Stimulated activated CD8-positive, alpha-beta memory T cell treated with anti-CD3 and anti-CD28 coated beads, Interleukin-4, amount 100 ng/mL, for 4 hours (primary cell): ENCODE data around the gene DCAF8.
A peak's percentile ranks its signal among the peaks of the same experiment; 100 is the strongest.

Experiments
- DNase-seq, 2 donors: peaks; one replicate each; pipeline ENCODE4 v3.0.0-alpha.2; 2020; ENCODE audit warnings: low read depth in 2 of 2, low spot score in 1 of 2

The DCAF8 gene

GRCh38 chr1:160264795-160265307 lies 2.5 kb upstream of the DCAF8 start:
- no peak for DNase-seq

- DNase-seq: peak; percentile 33 to 54
These were observed 825 bp downstream of the DCAF8 start for GRCh38 chr1:160261556-160261892.

- no peak for DNase-seq
These were observed 1.7 kb downstream of the DCAF8 start for GRCh38 chr1:160260406-160261382.

- no peak for DNase-seq
These were observed 4.1 kb downstream of the DCAF8 start for GRCh38 chr1:160258177-160258798.

GRCh38 chr1:160257411-160258015 lies 4.8 kb downstream of the DCAF8 start:
- DNase-seq: no peak

GRCh38 chr1:160256396-160257046 lies 5.8 kb downstream of the DCAF8 start:
- DNase-seq: no peak

- no peak for DNase-seq
These were observed 6.5 kb downstream of the DCAF8 start for GRCh38 chr1:160255781-160256300.

GRCh38 chr1:160251687-160252526 lies 10.4 kb downstream of the DCAF8 start:
- peak; percentile 12 to 19 for DNase-seq

GRCh38 chr1:160251011-160251410 lies 11.3 kb downstream of the DCAF8 start:
- no peak for DNase-seq

- no peak for DNase-seq
These were observed 15.3 kb downstream of the DCAF8 start for GRCh38 chr1:160247053-160247452.

GRCh38 chr1:160245434-160245833 lies 16.9 kb downstream of the DCAF8 start:
- DNase-seq: no peak

GRCh38 chr1:160244209-160244608 lies 18.1 kb downstream of the DCAF8 start:
- no peak for DNase-seq

- DNase-seq: no peak
These were observed 18.6 kb downstream of the DCAF8 start for GRCh38 chr1:160243767-160244166.

- DNase-seq: no peak
These were observed 22.6 kb downstream of the DCAF8 start for GRCh38 chr1:160239582-160240299.

GRCh38 chr1:160238408-160238807 lies 23.9 kb downstream of the DCAF8 start:
- no peak for DNase-seq

- DNase-seq: no peak
These were observed 24.8 kb downstream of the DCAF8 start for GRCh38 chr1:160237558-160237957.

- no peak for DNase-seq
These were observed 25.5 kb downstream of the DCAF8 start for GRCh38 chr1:160236806-160237205.

GRCh38 chr1:160232911-160233310 lies 29.4 kb downstream of the DCAF8 start:
- no peak for DNase-seq

- no peak for DNase-seq
These were observed 33.9 kb downstream of the DCAF8 start for GRCh38 chr1:160228431-160228830.

GRCh38 chr1:160227561-160227960 lies 34.8 kb downstream of the DCAF8 start:
- DNase-seq: no peak
